Hepatocyte (in vitro differentiated cells): ENCODE measurements around the gene SAT2. TPM values are rescaled to one million over a fixed set of nuclear protein-coding genes. Genes with fewer than 3 reads are reported as not detected.
A peak's percentile ranks its signal among the peaks of the same experiment; 100 is the strongest.

Experiments
- DNase-seq: peaks from one replicate; pipeline ENCODE4 v3.0.0-alpha.2; 2016; ENCODE audit warnings: low spot score
- H2AFZ ChIP-seq: fragments of 200-600 bp; sonication (generic); 2 replicates; pipeline ENCODE4 v1.6.0; 2016; ENCODE audit warnings: antibody characterized with exemption, mild to moderate bottlenecking
- H3K27ac ChIP-seq: fragments of 200-600 bp; sonication (generic); 2 replicates; pipeline ENCODE4 v1.5.1; 2016; ENCODE audit warnings: mild to moderate bottlenecking
- H3K27me3 ChIP-seq: fragments of 200-600 bp; sonication (generic); 2 replicates; pipeline ENCODE4 v1.6.1; 2016
- H3K36me3 ChIP-seq: fragments of 200-600 bp; sonication (generic); replicated peaks from 2 replicates; pipeline ENCODE4 v1.5.1; 2016; ENCODE audit warnings: low read depth; ENCODE audit not compliant: insufficient read depth
- H3K4me1 ChIP-seq: fragments of 200-600 bp; sonication (generic); 2 replicates; pipeline ENCODE4 v1.5.1; 2016; ENCODE audit warnings: mild to moderate bottlenecking, moderate library complexity; ENCODE audit not compliant: insufficient read depth
- H3K4me2 ChIP-seq: fragments of 200-600 bp; sonication (generic); 2 replicates; pipeline ENCODE4 v1.6.0; 2016
- H3K4me3 ChIP-seq: fragments of 200-600 bp; sonication (generic); 2 replicates; pipeline ENCODE4 v1.5.1; 2016; ENCODE audit warnings: mild to moderate bottlenecking
- H3K79me2 ChIP-seq: fragments of 200-600 bp; sonication (generic); 2 replicates; pipeline ENCODE4 v1.6.0; 2017; ENCODE audit warnings: mild to moderate bottlenecking
- H3K9me2 ChIP-seq: fragments of 200-600 bp; sonication (generic); replicated peaks from 2 replicates; pipeline ENCODE4 v1.6.0; 2017; ENCODE audit warnings: mild to moderate bottlenecking; ENCODE audit not compliant: insufficient read depth
- H3K9me3 ChIP-seq: fragments of 200-600 bp; sonication (generic); 2 replicates; pipeline ENCODE4 v1.5.1; 2016; ENCODE audit warnings: low read depth, mild to moderate bottlenecking
- H4K20me1 ChIP-seq: fragments of 200-600 bp; sonication (generic); 2 replicates; pipeline ENCODE4 v1.6.0; 2016; ENCODE audit warnings: mild to moderate bottlenecking; ENCODE audit not compliant: insufficient read depth, poor library complexity, severe bottlenecking
- EZH2 ChIP-seq: fragments of 200-600 bp; sonication (generic); IDR thresholded peaks from 2 replicates; pipeline ENCODE4 v1.6.1; 2016; ENCODE audit warnings: antibody characterized with exemption, mild to moderate bottlenecking, borderline replicate concordance
- EZH2phosphoT487 ChIP-seq: fragments of 200-600 bp; sonication (generic); IDR thresholded peaks from one replicate; pipeline ENCODE4 v1.6.1; 2018; ENCODE audit warnings: antibody characterized with exemption, mild to moderate bottlenecking, low read depth, moderate library complexity; ENCODE audit not compliant: unreplicated experiment, severe bottlenecking
- WGBS: methylation state at CpG from one replicate; pipeline ENCODE4 v1.1.6; 2016; ENCODE audit warnings: low lambda C conversion rate; ENCODE audit errors: missing lambda C conversion rate; 5-methylcytosine and 5-hydroxymethylcytosine counted together
- polyA plus RNA-seq: library from polyadenylated mRNA; unstranded; fragments of >200 nt; fragmentation: Nextera tagmentation; extraction: Ambion mirVana; gene quantifications from 2 replicates; pipeline ENCODE4 v1.2.1, GENCODE V29; 2016
- total RNA-seq: library from RNA; depleted of rRNA; stranded (reverse); fragments of >200 nt; gene quantifications from 2 replicates; pipeline ENCODE4 v1.2.3, GENCODE V29; 2014
- TF ChIP-seq, protein P1 (sequence below): fragments of 200-600 bp; sonication (generic); IDR thresholded peaks from 2 replicates; pipeline ENCODE4 v1.5.1; 2016; ENCODE audit warnings: antibody characterized with exemption, mild to moderate bottlenecking; ENCODE audit not compliant: poor library complexity

The SAT2 gene
- total and polyA plus RNA-seq, 2 experiments from 2014 or later: 130 to 138 TPM

DNA sequence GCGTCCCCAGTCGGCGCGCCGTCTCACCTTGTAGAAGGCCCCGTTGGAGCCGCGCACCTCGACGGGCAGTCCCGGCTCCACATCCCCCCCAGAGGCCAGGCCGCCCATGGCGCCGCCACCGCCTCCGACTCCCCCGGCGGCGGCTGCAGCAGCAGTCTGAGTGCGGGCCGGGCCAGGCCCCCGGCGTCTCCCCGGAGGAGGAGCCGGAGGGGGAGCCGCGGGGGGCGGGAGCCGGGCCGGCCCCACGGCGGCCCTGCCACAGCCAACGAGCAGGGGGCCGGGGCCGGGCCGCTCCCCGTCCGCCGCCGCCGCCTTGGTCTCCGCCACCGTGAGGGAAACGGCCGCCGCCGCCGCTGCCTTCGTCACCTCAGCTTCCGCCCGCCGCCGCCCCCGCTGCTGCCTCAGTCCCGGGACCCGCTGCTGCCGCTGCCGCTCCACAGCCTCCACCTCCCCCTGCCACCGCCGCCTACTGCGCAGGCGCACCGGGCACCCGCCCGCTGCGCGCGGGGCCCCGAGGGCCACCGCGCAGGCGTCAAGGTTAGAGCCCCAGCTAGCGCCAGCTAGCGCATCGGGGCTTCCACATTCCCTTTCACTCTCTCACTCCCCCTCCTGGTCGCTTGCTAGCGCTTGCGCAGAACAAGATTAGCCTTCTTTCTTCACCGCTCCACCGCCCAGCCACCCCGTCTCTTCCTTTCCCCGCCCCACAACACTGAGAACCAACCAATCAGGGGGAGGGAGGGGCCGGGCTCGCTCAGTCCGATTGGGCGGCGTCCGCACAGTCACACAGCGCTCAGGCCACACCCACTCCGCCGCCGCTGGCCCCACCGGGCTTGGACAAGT is 13.0 kb downstream of the SAT2 start, which contains the start of gene FXR2:
TSS of gene FXR2 (minus strand) at position 473 of the 840 bp plus-strand sequence. CDS start at position 108, 365 bp downstream.
- no peak for TF ChIP-seq EZH2
- no peak for TF ChIP-seq EZH2phosphoT487
- TF ChIP-seq, protein P1, sequence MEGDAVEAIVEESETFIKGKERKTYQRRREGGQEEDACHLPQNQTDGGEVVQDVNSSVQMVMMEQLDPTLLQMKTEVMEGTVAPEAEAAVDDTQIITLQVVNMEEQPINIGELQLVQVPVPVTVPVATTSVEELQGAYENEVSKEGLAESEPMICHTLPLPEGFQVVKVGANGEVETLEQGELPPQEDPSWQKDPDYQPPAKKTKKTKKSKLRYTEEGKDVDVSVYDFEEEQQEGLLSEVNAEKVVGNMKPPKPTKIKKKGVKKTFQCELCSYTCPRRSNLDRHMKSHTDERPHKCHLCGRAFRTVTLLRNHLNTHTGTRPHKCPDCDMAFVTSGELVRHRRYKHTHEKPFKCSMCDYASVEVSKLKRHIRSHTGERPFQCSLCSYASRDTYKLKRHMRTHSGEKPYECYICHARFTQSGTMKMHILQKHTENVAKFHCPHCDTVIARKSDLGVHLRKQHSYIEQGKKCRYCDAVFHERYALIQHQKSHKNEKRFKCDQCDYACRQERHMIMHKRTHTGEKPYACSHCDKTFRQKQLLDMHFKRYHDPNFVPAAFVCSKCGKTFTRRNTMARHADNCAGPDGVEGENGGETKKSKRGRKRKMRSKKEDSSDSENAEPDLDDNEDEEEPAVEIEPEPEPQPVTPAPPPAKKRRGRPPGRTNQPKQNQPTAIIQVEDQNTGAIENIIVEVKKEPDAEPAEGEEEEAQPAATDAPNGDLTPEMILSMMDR: peak; percentile 63
- no peaks in the 10 kb centered on the region for H3K27me3 ChIP-seq
- H3K4me1 ChIP-seq: peaks cover 10% of the 10 kb centered on the region

DNA sequence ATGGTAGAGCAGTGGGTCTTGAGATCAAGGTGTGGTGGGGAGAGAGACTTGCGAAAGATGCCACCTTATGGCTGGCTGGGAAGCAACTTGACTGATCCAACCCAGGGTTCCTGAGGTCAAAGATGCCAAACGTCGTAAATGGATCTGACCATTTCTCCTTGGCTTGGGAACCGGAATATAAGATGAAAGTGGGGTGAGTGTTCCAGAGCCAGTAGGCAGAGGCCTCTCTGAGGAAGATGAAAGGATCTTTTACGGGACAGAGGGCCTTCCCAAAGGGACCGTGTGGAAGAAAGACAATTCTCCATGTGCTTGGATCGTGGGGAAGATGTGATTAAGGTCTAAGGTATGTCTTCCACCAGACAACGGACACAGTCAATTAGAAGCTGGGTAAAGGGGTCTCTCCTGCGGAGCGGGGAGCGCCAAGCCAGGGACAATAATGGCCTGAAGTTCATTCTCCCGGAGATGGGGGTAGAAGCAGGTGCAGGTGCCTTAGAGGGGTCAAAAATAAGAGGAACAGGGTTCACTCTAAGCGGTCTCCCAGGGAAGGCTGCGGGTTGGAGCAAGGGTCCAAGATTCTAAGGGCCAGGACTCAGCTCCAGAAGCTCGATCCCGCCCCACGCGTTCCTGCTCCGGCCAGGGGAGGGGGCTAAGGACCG is 13.7 kb downstream of the SAT2 start:
- Histone ChIP-seq H2AFZ (no peak overlapping the region), H3K4me3 (peak overlapping the region; percentile 65), H3K27ac (peak overlapping the region; percentile 71), H3K79me2 (peaks cover 53% of the 10 kb centered on the region), H3K9me2 (no peaks in the 10 kb centered on the region), H4K20me1 (peaks cover 33% of the 10 kb centered on the region), H3K9me3 (no peaks in the 10 kb centered on the region), H3K4me2 (peak overlapping the region; percentile 92), H3K36me3 (no peaks in the 10 kb centered on the region), H3K4me1 (peaks cover 10% of the 10 kb centered on the region), H3K27me3 (no peaks in the 10 kb centered on the region)
- TF ChIP-seq EZH2phosphoT487: no peak
- no peak for TF ChIP-seq EZH2
- TF ChIP-seq, protein P1: no peak
- 7% methylated on average over 18 of the region's 20 CpGs for WGBS
- DNase-seq: no peak

More for the DNA sequence above, 13.0 kb downstream of the SAT2 start, which contains the start of gene FXR2:
- Histone ChIP-seq H2AFZ (peak within 1 kb of the TSS; percentile 53), H3K79me2 (peaks cover 45% of the 10 kb centered on the region), H3K9me3 (no peaks in the 10 kb centered on the region), H3K27ac (peak within 1 kb of the TSS; percentile 75), H3K4me2 (peak within 1 kb of the TSS; percentile 92), H3K36me3 (no peaks in the 10 kb centered on the region), H3K9me2 (no peaks in the 10 kb centered on the region), H3K4me3 (peak within 1 kb of the TSS; percentile 65), H4K20me1 (peaks cover 31% of the 10 kb centered on the region)
- DNase-seq: peak; percentile 100
- 2% methylated on average over 51 of the region's 93 CpGs for WGBS

DNA sequence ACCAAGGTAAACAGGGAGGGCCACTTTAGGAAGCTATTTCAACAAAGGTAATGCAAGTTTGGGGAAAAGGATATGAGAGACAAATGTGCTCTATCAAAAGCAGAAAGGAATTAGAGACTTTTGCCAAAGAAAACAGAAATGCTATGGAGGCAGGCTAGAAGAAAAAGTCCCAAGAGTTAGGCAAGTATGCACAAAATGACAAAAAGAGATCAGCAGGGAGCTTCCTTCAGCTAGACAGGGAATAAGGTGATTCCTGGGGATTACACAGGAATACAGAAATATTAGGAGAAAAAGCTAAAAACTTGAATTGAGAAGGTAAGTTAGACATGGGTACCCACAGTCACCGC is 15.4 kb downstream of the SAT2 start:
- Histone ChIP-seq H3K9me2 (no peaks in the 10 kb centered on the region), H3K27me3 (no peaks in the 10 kb centered on the region), H3K4me3 (no peak overlapping the region), H3K4me2 (peak overlapping the region; percentile 92), H3K36me3 (no peaks in the 10 kb centered on the region), H2AFZ (no peak overlapping the region), H3K4me1 (peaks cover 10% of the 10 kb centered on the region), H3K27ac (no peak overlapping the region), H3K79me2 (peaks cover 69% of the 10 kb centered on the region), H3K9me3 (no peaks in the 10 kb centered on the region), H4K20me1 (peaks cover 47% of the 10 kb centered on the region)
- TF ChIP-seq EZH2: no peak
- TF ChIP-seq, protein P1: no peak
- no peak for TF ChIP-seq EZH2phosphoT487
- DNase-seq: no peak
- WGBS: 94% methylated on average over 1 of the region's 1 CpG
